IPS-20b (cell line): Measurements from ENCODE around the gene MRFAP1.
"Not testable (repeated sequence)": the region's sequence is repeated elsewhere in the genome, so short reads cannot be mapped to it uniquely, and the experiment has no call there.

Experiments
- H3K27ac ChIP-seq: one replicate; pipeline ENCODE4 v1.5.1; 2013; ENCODE audit warnings: low read length
- H3K27me3 ChIP-seq: 2 replicates; pipeline ENCODE4 v1.6.1; 2013; ENCODE audit warnings: mild to moderate bottlenecking, low read length, inconsistent platforms; ENCODE audit not compliant: insufficient read depth
- H3K36me3 ChIP-seq: 2 replicates; pipeline ENCODE4 v1.6.1; 2013; ENCODE audit warnings: low read depth, mild to moderate bottlenecking, inconsistent platforms, low read length, moderate library complexity; ENCODE audit not compliant: insufficient read depth
- H3K4me1 ChIP-seq: 2 replicates; pipeline ENCODE4 v1.6.1; 2013; ENCODE audit warnings: mild to moderate bottlenecking, control low read depth, inconsistent platforms, low read length, moderate library complexity; ENCODE audit not compliant: insufficient read depth
- H3K4me3 ChIP-seq: 2 replicates; pipeline ENCODE4 v1.5.1; 2013; ENCODE audit warnings: mild to moderate bottlenecking, low read length, inconsistent platforms
- H3K9ac ChIP-seq: 2 replicates; pipeline ENCODE4 v1.6.1; 2013; ENCODE audit warnings: low read depth, mild to moderate bottlenecking, inconsistent platforms, low read length, moderate library complexity
- H3K9me3 ChIP-seq: 2 replicates; pipeline ENCODE4 v1.6.1; 2013; ENCODE audit warnings: mild to moderate bottlenecking, low read depth, low read length, inconsistent platforms; ENCODE audit not compliant: insufficient read depth

Gene MRFAP1

GRCh38 chr4:6659897-6660296 lies 19.4 kb downstream of the MRFAP1 start:
- H3K4me3 ChIP-seq: no peak overlapping the region
- peaks cover 64% of the 10 kb centered on the region for H3K27me3 ChIP-seq

GRCh38 chr4:6660430-6660829 lies 19.9 kb downstream of the MRFAP1 start:
- Histone ChIP-seq H3K4me1 (no peaks in the 10 kb centered on the region; the same call in 1 of the 2 replicates), H3K27me3 (peaks cover 64% of the 10 kb centered on the region), H3K36me3 (no peaks in the 10 kb centered on the region), H3K9ac (no peak overlapping the region), H3K9me3 (no peaks in the 10 kb centered on the region), H3K4me3 (no peak overlapping the region), H3K27ac (no peak overlapping the region)

More at GRCh38 chr4:6659897-6660296, 19.4 kb downstream of the MRFAP1 start:
- no peak overlapping the region for H3K27ac ChIP-seq
- H3K9me3 ChIP-seq: no peaks in the 10 kb centered on the region
- H3K36me3 ChIP-seq: no peaks in the 10 kb centered on the region
- H3K9ac ChIP-seq: no peak overlapping the region
- no peaks in the 10 kb centered on the region; the same call in 1 of the 2 replicates for H3K4me1 ChIP-seq

GRCh38 chr4:6662591-6662990 lies 22.1 kb downstream of the MRFAP1 start:
- Histone ChIP-seq H3K27me3 (peaks cover 64% of the 10 kb centered on the region), H3K9ac (no peak overlapping the region), H3K36me3 (no peaks in the 10 kb centered on the region), H3K27ac (no peak overlapping the region), H3K4me1 (no peaks in the 10 kb centered on the region; the same call in 1 of the 2 replicates), H3K4me3 (no peak overlapping the region), H3K9me3 (no peaks in the 10 kb centered on the region)

GRCh38 chr4:6663596-6664393 lies 23.3 kb downstream of the MRFAP1 start:
- H3K36me3 ChIP-seq: no peaks in the 10 kb centered on the region
- H3K27me3 ChIP-seq: peaks cover 54% of the 10 kb centered on the region
- no peak overlapping the region; the same call in 1 of the 2 replicates for H3K4me3 ChIP-seq
- no peak overlapping the region for H3K9ac ChIP-seq
- H3K4me1 ChIP-seq: no peaks in the 10 kb centered on the region
- H3K27ac ChIP-seq: no peak overlapping the region
- H3K9me3 ChIP-seq: no peaks in the 10 kb centered on the region

GRCh38 chr4:6665320-6665654 lies 24.8 kb downstream of the MRFAP1 start:
- no peak overlapping the region for H3K27ac ChIP-seq
- H3K36me3 ChIP-seq: no peaks in the 10 kb centered on the region
- H3K9ac ChIP-seq: no peak overlapping the region
- no peak overlapping the region for H3K4me3 ChIP-seq
- peaks cover 39% of the 10 kb centered on the region for H3K27me3 ChIP-seq
- no peaks in the 10 kb centered on the region for H3K9me3 ChIP-seq
- no peaks in the 10 kb centered on the region for H3K4me1 ChIP-seq

- no peaks in the 10 kb centered on the region for H3K36me3 ChIP-seq
- no peaks in the 10 kb centered on the region for H3K4me1 ChIP-seq
- H3K27ac ChIP-seq: no peak overlapping the region
- no peak overlapping the region for H3K4me3 ChIP-seq
- H3K9me3 ChIP-seq: no peaks in the 10 kb centered on the region
- H3K27me3 ChIP-seq: peaks cover 9% of the 10 kb centered on the region; the same call in 1 of the 2 replicates
- no peak overlapping the region for H3K9ac ChIP-seq
Observed at GRCh38 chr4:6668391-6668790, 27.9 kb downstream of the MRFAP1 start.

GRCh38 chr4:6671648-6672047 lies 31.2 kb downstream of the MRFAP1 start:
- Histone ChIP-seq H3K9ac (no peak overlapping the region), H3K9me3 (no peaks in the 10 kb centered on the region), H3K4me1 (peaks cover 10% of the 10 kb centered on the region; the same call in 1 of the 2 replicates), H3K27ac (no peak overlapping the region), H3K36me3 (peaks cover 14% of the 10 kb centered on the region), H3K27me3 (no peaks in the 10 kb centered on the region), H3K4me3 (no peak overlapping the region)

- H3K9ac ChIP-seq: no peak overlapping the region
- no peak overlapping the region for H3K27ac ChIP-seq
- H3K9me3 ChIP-seq: no peaks in the 10 kb centered on the region
- no peaks in the 10 kb centered on the region for H3K27me3 ChIP-seq
- H3K36me3 ChIP-seq: peaks cover 19% of the 10 kb centered on the region
- peaks cover 10% of the 10 kb centered on the region; the same call in 1 of the 2 replicates for H3K4me1 ChIP-seq
- H3K4me3 ChIP-seq: no peak overlapping the region
Observed at GRCh38 chr4:6672131-6672530, 31.6 kb downstream of the MRFAP1 start.

GRCh38 chr4:6672541-6673190 lies 32.2 kb downstream of the MRFAP1 start:
- H3K27ac ChIP-seq, H3K27me3 ChIP-seq, H3K4me3 ChIP-seq, H3K9me3 ChIP-seq, H3K9ac ChIP-seq: not testable (repeated sequence)
- Histone ChIP-seq H3K36me3 (peaks cover 23% of the 10 kb centered on the region), H3K4me1 (peaks cover 10% of the 10 kb centered on the region; the same call in 1 of the 2 replicates)

GRCh38 chr4:6673191-6673659 lies 32.7 kb downstream of the MRFAP1 start:
- not testable (repeated sequence) for H3K9me3 ChIP-seq, H3K27ac ChIP-seq, H3K27me3 ChIP-seq
- H3K36me3 ChIP-seq: peaks cover 23% of the 10 kb centered on the region
- peak overlapping the region; percentile 75; the same call in 1 of the 2 replicates for H3K9ac ChIP-seq
- H3K4me3 ChIP-seq: peak overlapping the region; percentile 75
- H3K4me1 ChIP-seq: peaks cover 10% of the 10 kb centered on the region; the same call in 1 of the 2 replicates

- H3K9ac ChIP-seq: peak overlapping the region; percentile 75; the same call in 1 of the 2 replicates
- H3K36me3 ChIP-seq: peaks cover 23% of the 10 kb centered on the region
- H3K27ac ChIP-seq: no peak overlapping the region
- peaks cover 10% of the 10 kb centered on the region; the same call in 1 of the 2 replicates for H3K4me1 ChIP-seq
- H3K27me3 ChIP-seq: no peaks in the 10 kb centered on the region
- no peaks in the 10 kb centered on the region for H3K9me3 ChIP-seq
- peak overlapping the region; percentile 75 for H3K4me3 ChIP-seq
Observed at GRCh38 chr4:6673660-6674499, 33.4 kb downstream of the MRFAP1 start.
